ENCODE results near the gene TYROBP. TPM values are rescaled to one million over a fixed set of nuclear protein-coding genes. Genes with fewer than 3 reads are reported as not detected.

The TYROBP gene
- total RNA-seq, 1 donor from 2014 or later = 367 TPM

DNA sequence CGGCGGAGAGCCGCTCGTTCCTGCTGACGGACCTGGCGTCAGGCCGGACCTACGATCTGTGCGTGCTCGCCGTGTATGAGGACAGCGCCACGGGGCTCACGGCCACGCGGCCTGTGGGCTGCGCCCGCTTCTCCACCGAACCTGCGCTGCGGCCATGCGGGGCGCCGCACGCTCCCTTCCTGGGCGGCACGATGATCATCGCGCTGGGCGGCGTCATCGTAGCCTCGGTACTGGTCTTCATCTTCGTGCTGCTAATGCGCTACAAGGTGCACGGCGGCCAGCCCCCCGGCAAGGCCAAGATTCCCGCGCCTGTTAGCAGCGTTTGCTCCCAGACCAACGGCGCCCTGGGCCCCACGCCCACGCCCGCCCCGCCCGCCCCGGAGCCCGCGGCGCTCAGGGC lies 36.5 kb upstream of the TYROBP start:
- H3K36me3 ChIP-seq = peaks cover 8% of the 10 kb centered on the region
- intact Hi-C loops (cut with DNase I) = no loop called here
- TF ChIP-seq, protein P1, sequence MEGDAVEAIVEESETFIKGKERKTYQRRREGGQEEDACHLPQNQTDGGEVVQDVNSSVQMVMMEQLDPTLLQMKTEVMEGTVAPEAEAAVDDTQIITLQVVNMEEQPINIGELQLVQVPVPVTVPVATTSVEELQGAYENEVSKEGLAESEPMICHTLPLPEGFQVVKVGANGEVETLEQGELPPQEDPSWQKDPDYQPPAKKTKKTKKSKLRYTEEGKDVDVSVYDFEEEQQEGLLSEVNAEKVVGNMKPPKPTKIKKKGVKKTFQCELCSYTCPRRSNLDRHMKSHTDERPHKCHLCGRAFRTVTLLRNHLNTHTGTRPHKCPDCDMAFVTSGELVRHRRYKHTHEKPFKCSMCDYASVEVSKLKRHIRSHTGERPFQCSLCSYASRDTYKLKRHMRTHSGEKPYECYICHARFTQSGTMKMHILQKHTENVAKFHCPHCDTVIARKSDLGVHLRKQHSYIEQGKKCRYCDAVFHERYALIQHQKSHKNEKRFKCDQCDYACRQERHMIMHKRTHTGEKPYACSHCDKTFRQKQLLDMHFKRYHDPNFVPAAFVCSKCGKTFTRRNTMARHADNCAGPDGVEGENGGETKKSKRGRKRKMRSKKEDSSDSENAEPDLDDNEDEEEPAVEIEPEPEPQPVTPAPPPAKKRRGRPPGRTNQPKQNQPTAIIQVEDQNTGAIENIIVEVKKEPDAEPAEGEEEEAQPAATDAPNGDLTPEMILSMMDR (IDR thresholded peaks at IDR 0.05) = no peak
- H3K4me3 ChIP-seq = no peak overlapping the region
- no peaks in the 10 kb centered on the region for H3K4me1 ChIP-seq
- no peak overlapping the region for H3K27ac ChIP-seq
- no peak for DNase-seq
- no peaks in the 10 kb centered on the region for H3K9me3 ChIP-seq
- H3K27me3 ChIP-seq = no peaks in the 10 kb centered on the region
- no peak for ATAC-seq

DNA sequence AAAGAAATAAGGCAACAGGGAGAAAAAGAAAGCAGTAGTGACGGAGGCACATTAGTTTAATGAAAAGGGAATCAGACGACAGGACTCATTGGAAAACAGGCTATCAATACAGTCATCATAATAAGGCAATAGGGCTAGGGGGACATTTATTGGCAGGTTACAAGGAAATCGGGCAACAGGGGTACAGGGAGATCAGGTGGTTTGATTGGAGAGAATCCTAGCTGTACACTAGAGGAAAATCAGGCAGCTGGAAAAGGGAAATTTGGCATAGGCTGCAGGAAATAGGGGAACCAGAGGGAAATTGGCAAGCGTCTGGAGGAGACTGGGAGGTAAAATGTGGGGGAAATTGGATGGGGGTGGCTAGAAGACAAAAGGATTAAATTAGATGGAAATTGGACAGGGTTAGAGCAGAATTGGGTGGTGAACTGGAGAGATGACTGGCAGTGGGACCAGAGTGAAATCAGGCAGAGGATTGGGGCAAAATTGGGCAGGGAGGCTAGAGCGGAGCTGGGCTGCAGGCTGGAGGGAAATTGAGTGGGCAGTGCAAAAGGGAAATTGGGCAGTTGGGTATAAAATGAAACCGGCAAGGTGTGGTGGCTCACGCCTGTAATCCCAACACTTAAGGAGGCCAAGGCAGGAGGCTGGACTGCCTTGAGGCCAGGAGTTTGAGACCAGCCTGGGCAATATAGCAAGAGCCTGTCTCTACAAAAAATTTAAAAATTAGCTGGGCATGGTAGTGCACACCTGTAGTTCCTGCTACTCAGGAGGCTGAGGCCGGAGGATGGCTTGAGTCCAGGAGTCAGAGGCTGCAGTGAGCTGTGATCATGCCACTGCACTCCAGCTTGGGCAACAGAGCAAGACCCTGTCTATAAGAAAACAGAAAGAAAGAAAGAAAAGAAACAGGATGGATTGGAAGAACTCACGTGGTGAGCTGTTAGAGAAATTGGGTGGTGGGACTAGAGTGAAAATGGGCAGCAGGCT lies 35.5 kb upstream of the TYROBP start:
- peaks cover 8% of the 10 kb centered on the region for H3K36me3 ChIP-seq
- intact Hi-C loops (cut with DNase I) = no loop called here
- ATAC-seq (no peak), DNase-seq (no peak)
- TF ChIP-seq, protein P1 (IDR thresholded peaks at IDR 0.05) = no peak
- H3K27ac ChIP-seq = no peak overlapping the region
- no peaks in the 10 kb centered on the region for H3K4me1 ChIP-seq
- H3K27me3 ChIP-seq = no peaks in the 10 kb centered on the region
- no peaks in the 10 kb centered on the region for H3K9me3 ChIP-seq
- H3K4me3 ChIP-seq = no peak overlapping the region

DNA sequence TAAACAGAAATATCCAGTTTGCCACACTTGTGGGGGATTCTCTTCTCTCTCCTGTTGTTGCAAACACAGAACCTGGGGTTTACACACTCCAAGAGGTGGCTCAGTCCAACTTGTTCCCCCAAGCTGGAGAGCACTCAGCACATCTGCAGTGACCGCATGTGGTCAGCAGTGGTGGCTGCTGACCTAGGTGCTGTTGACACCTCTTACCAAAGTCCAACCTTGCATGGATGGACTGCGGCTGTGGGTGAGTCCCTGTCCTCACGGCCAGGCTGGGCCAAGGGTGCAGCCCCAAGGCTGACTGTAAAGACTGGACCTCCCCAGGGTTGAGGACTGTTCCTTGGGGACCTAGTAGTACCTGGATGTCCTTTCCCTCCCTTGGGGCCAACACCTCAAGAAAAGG lies 34.1 kb upstream of the TYROBP start:
- intact Hi-C loops (cut with DNase I) = no loop called here
- ATAC-seq = no peak
- Histone ChIP-seq H3K9me3 (no peaks in the 10 kb centered on the region), H3K4me1 (peaks cover 2% of the 10 kb centered on the region), H3K27ac (no peak overlapping the region), H3K27me3 (no peaks in the 10 kb centered on the region), H3K4me3 (no peak overlapping the region), H3K36me3 (peaks cover 8% of the 10 kb centered on the region)
- DNase-seq = no peak
- TF ChIP-seq, protein P1 (IDR thresholded peaks at IDR 0.05) = no peak

DNA sequence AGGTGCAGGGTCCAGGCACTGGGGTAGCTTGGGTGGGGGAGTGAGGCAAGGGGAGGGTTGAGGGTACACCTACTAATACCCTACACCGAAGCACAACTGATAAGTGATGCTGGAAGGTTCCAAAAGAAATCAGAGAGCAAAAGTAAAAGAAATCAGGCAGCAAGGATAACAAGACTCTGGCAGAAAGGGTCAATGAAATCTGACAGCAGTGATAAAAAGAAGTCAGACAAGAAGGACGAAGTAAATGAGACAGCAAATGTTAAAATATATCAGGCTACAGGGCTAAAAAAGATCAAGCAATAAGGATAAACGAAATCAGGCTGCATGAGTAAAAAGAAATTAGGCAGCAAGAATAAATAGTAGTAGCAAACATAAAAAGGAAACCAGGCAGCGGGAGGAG lies 32.7 kb upstream of the TYROBP start:
- no peak for ATAC-seq
- Histone ChIP-seq H3K9me3 (no peaks in the 10 kb centered on the region), H3K4me3 (no peak overlapping the region), H3K27ac (no peak overlapping the region), H3K4me1 (peaks cover 9% of the 10 kb centered on the region), H3K36me3 (peaks cover 8% of the 10 kb centered on the region), H3K27me3 (no peaks in the 10 kb centered on the region)
- TF ChIP-seq, protein P1 (IDR thresholded peaks at IDR 0.05) = no peak
- intact Hi-C loops (cut with DNase I) = no loop called here
- DNase-seq = no peak

DNA sequence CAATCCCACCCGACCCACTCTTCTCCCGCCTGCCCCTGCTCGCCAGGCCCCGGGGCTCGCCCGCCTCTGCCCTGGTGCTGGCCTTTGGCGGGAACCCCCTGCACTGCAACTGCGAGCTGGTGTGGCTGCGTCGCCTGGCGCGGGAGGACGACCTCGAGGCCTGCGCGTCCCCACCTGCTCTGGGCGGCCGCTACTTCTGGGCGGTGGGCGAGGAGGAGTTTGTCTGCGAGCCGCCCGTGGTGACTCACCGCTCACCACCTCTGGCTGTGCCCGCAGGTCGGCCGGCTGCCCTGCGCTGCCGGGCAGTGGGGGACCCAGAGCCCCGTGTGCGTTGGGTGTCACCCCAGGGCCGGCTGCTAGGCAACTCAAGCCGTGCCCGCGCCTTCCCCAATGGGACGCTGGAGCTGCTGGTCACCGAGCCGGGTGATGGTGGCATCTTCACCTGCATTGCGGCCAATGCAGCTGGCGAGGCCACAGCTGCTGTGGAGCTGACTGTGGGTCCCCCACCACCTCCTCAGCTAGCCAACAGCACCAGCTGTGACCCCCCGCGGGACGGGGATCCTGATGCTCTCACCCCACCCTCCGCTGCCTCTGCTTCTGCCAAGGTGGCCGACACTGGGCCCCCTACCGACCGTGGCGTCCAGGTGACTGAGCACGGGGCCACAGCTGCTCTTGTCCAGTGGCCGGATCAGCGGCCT lies 32.1 kb upstream of the TYROBP start:
- H3K27me3 ChIP-seq = no peaks in the 10 kb centered on the region
- no peak for ATAC-seq
- H3K27ac ChIP-seq = no peak overlapping the region
- peaks cover 15% of the 10 kb centered on the region for H3K4me1 ChIP-seq
- intact Hi-C loops (cut with DNase I) = no loop called here
- H3K9me3 ChIP-seq = no peaks in the 10 kb centered on the region
- DNase-seq = no peak
- TF ChIP-seq, protein P1 (IDR thresholded peaks at IDR 0.05) = no peak
- no peak overlapping the region for H3K4me3 ChIP-seq
- peaks cover 8% of the 10 kb centered on the region for H3K36me3 ChIP-seq

Measured in upper lobe of right lung (tissue), 1 donor.